Esophagus muscularis mucosa (tissue), 4 donors: ENCODE measurements around the gene VWA3A. TPM values are rescaled to one million over a fixed set of nuclear protein-coding genes. Genes with fewer than 3 reads are reported as not detected.
"Not testable (repeated sequence)": the region's sequence is repeated elsewhere in the genome, so short reads cannot be mapped to it uniquely, and the experiment has no call there.

Source experiments
- DNase-seq: peaks from one replicate; pipeline ENCODE4 v3.0.0-alpha.2; 2017; ENCODE audit errors: extremely low spot score
- H3K27ac ChIP-seq, 4 donors: fragments of 200-600 bp; sonication (generic); replicated peaks in 1 of 4; 1 replicate in 3 of 4; 2 replicates in 1 of 4; pipeline ENCODE4 v1.5.1; 2016 to 2019; ENCODE audit warnings: mild to moderate bottlenecking in 1 of 4
- H3K27me3 ChIP-seq, 4 donors: fragments of 200-600 bp; sonication (generic); one replicate each; pipeline versions ENCODE4 v1.5.1 to v1.6.0; 2016 to 2019
- H3K36me3 ChIP-seq, 4 donors: fragments of 200-600 bp; sonication (generic); one replicate each; pipeline ENCODE4 v1.5.1; 2016 to 2019
- H3K4me1 ChIP-seq, 4 donors: fragments of 200-600 bp; sonication (generic); one replicate each; pipeline ENCODE4 v1.5.1; 2016 to 2019
- H3K4me3 ChIP-seq, 4 donors: fragments of 200-600 bp; sonication (generic); 1 replicate in 2 of 4; 2 replicates in 2 of 4; pipeline ENCODE4 v1.5.1; 2016 to 2019; ENCODE audit warnings: mild to moderate bottlenecking in 4 of 4, moderate library complexity in 1 of 4
- H3K9me3 ChIP-seq, 4 donors: fragments of 200-600 bp; sonication (generic); 1 replicate in 3 of 4; 2 replicates in 1 of 4; pipeline ENCODE4 v1.5.1; 2016 to 2019
- CTCF ChIP-seq, 3 experiments: fragments of 200-600 bp in 2 of 3; fragments of 450-650 bp in 1 of 3; sonication (generic) in 2 of 3; IDR thresholded peaks; one replicate each; pipeline ENCODE4 v1.5.1; 2017 to 2019; ENCODE audit warnings: antibody characterized with exemption in 3 of 3, mild to moderate bottlenecking in 2 of 3, moderate library complexity in 1 of 3
- EP300 ChIP-seq: sonication (generic); formaldehyde crosslinking; IDR thresholded peaks from one replicate; pipeline ENCODE4 v1.6.1; 2017; ENCODE audit warnings: antibody characterized with exemption
- POLR2A ChIP-seq: fragments of 450-650 bp; IDR thresholded peaks from one replicate; pipeline ENCODE4 v1.6.1; 2017; ENCODE audit warnings: antibody characterized with exemption, moderate library complexity, mild to moderate bottlenecking, low read depth
- POLR2AphosphoS5 ChIP-seq, 2 donors: sonication (generic); formaldehyde crosslinking; IDR thresholded peaks; one replicate each; pipeline ENCODE4 v1.6.1; 2017; ENCODE audit warnings: antibody characterized with exemption in 2 of 2
- WGBS: methylation state at CpG from one replicate; pipeline ENCODE4 v1.1.5; 2018; 5-methylcytosine and 5-hydroxymethylcytosine counted together
- intact Hi-C: fragments of 100-400 bp; cut with DNase I; formaldehyde crosslinking; loops from one replicate; pipeline ENCODE4 v1.15.1; 2023
- total RNA-seq, 4 donors: library from RNA; depleted of rRNA; stranded (reverse); fragments of >200 nt; gene quantifications; one replicate each; pipeline versions ENCODE4 v1.1.0 to v1.2.1, GENCODE V29; 2016

The VWA3A gene
- total RNA-seq, 4 donors from 2014 or later, result 0.06 to 0.42 (median 0.17) TPM; not detected in 1

- 67% methylated on average over 3 of the region's 3 CpGs for WGBS
- peak; percentile 75 for DNase-seq
- Histone ChIP-seq H3K4me1 (peaks cover 4 to 14% (median 11%) of the 10 kb centered on the region in 4 donors), H3K9me3 (no peaks in the 10 kb centered on the region), H3K36me3 (no peaks in the 10 kb centered on the region), H3K27ac (no peak overlapping the region), H3K27me3 (peaks cover 0 to 6% (median 0%) of the 10 kb centered on the region in 4 donors), H3K4me3 (no peak overlapping the region)
- TF ChIP-seq POLR2AphosphoS5 (IDR thresholded peaks at IDR 0.05) (no peak), CTCF (IDR thresholded peaks at IDR 0.05) (no peak), POLR2A (no peak), EP300 (no peak)
- intact Hi-C loops, result no loop called here
These were observed 1.7 kb downstream of the VWA3A start for GRCh38 chr16:22093996-22094395.

DNA sequence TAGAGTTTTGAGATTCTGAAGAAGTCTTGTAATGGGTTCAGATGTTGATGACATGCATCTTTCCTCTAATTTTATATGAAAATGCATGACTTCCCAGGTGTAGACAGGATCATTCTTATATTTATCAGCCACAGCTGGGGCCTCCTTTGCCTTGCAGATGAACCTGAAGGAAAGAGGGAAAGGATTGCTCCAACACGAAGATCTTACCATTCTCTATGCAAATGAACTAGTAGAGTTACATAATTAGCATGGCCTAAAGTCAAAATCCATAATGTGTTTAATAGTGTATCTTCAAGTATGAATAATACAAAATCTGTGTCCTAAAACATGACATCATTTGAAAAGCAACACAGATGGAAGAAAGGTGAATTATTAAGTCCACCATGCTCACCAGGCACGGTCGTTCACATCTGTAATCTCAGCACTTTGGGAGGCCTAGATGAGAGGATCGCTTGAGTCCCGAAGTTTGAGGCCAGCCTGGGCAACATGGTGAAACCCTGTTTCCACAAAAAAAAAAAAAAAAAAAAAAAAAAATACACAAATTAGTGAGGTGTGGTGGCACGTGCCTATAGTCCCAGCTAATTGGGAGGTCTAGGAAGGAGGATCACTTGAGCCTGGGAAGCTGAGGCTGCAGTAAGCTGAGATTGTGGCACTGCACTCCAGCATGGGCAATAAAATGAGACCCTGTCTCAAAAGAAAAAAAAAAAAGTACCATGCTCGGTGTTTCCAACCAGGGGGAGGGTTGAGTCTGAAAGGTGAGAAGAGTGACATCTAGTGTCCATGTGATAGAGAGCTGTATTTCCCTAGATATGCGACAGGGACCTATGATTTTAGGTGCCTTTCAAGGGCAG is 6.3 kb downstream of the VWA3A start:
- intact Hi-C loops, result loop anchor here (5.0 kb wide), 1 partner anchor 96 kb away; the partner anchor contains the start of gene PDZD9
- no peak for TF ChIP-seq POLR2A
- peak; percentile 31 to 53 (median 40) for TF ChIP-seq CTCF (IDR thresholded peaks at IDR 0.05)
- DNase-seq, result no peak
- Histone ChIP-seq H3K27me3 (peaks cover 0 to 6% (median 0%) of the 10 kb centered on the region in 4 donors), H3K4me1 (peaks cover 0 to 5% (median 2%) of the 10 kb centered on the region in 4 donors), H3K27ac (no peak overlapping the region), H3K4me3 (no peak overlapping the region), H3K9me3 (no peaks in the 10 kb centered on the region), H3K36me3 (no peaks in the 10 kb centered on the region)
- WGBS, result 52% methylated on average over 8 of the region's 8 CpGs

GRCh38 chr16:22099256-22099975 is 7.1 kb downstream of the VWA3A start:
- Histone ChIP-seq H3K36me3 (no peaks in the 10 kb centered on the region), H3K27me3 (peaks cover 0 to 6% (median 0%) of the 10 kb centered on the region in 4 donors), H3K9me3 (no peaks in the 10 kb centered on the region), H3K27ac (no peak overlapping the region), H3K4me1 (peaks cover 0 to 5% (median 2%) of the 10 kb centered on the region in 4 donors), H3K4me3 (no peak overlapping the region)
- TF ChIP-seq POLR2AphosphoS5 (IDR thresholded peaks at IDR 0.05), result no peak
- intact Hi-C loops, result loop anchor here (5.0 kb wide), 1 partner anchor 97 kb away; the partner anchor contains the start of gene PDZD9
- DNase-seq, result peak; percentile 26
- 82% methylated on average over 7 of the region's 9 CpGs for WGBS

- whole genome bisulfite sequencing, result 89% methylated on average over 1 of the region's 1 CpG
- Histone ChIP-seq H3K9me3 (no peaks in the 10 kb centered on the region), H3K4me1 (peaks cover 0 to 5% (median 2%) of the 10 kb centered on the region in 4 donors), H3K27me3 (peaks cover 0 to 24% (median 0%) of the 10 kb centered on the region in 4 donors), H3K4me3 (no peak overlapping the region), H3K27ac (no peak overlapping the region), H3K36me3 (no peaks in the 10 kb centered on the region)
- no peak for DNase-seq
- TF ChIP-seq CTCF (IDR thresholded peaks at IDR 0.05) (no peak), POLR2A (no peak), POLR2AphosphoS5 (IDR thresholded peaks at IDR 0.05) (no peak), EP300 (no peak)
- intact Hi-C loops, result no loop called here
These were observed 11.1 kb downstream of the VWA3A start for GRCh38 chr16:22103441-22103840.

DNA sequence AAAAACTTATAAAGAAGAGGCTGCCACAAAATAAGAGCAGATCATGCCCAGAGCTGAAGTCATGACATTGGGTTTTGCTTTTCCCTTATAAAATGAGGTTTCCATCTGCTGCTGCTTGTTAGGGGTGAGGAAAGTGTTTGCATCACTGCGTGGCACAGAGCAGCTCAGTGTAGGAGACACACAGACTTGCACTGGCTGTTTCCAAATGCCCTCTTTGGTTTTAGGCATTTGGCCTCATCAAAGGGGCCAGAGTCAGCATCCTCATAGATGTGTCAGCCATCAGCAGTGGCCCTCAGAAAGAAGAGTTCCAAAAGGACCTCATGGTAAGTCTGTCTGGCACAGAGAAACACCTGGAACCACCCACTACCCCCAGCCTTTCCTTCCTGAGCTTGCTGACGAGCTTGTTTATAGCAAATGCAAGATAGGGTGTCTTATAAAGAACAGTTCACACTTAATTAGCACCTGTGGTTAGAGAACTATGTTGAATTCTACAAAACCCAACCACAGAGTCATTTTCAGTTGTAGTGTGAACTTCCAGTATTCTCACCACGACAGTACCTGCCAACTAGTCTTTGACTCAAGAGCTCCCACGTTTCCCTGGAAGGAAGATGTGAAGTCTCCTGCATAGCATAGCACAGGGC is 17.0 kb downstream of the VWA3A start:
- intact Hi-C loops, result no loop called here
- DNase-seq, result no peak
- no peaks in the 10 kb centered on the region for H3K36me3 ChIP-seq
- no peaks in the 10 kb centered on the region for H3K9me3 ChIP-seq
- no peak for TF ChIP-seq POLR2A
- no peak for TF ChIP-seq POLR2AphosphoS5 (IDR thresholded peaks at IDR 0.05)
- TF ChIP-seq CTCF (IDR thresholded peaks at IDR 0.05), result no peak
- TF ChIP-seq EP300, result no peak
- peaks cover 0 to 24% (median 0%) of the 10 kb centered on the region in 4 donors for H3K27me3 ChIP-seq
- 53% methylated on average over 4 of the region's 4 CpGs for WGBS
- H3K4me3 ChIP-seq, result no peak overlapping the region
- no peak overlapping the region for H3K27ac ChIP-seq
- no peaks in the 10 kb centered on the region for H3K4me1 ChIP-seq

DNA sequence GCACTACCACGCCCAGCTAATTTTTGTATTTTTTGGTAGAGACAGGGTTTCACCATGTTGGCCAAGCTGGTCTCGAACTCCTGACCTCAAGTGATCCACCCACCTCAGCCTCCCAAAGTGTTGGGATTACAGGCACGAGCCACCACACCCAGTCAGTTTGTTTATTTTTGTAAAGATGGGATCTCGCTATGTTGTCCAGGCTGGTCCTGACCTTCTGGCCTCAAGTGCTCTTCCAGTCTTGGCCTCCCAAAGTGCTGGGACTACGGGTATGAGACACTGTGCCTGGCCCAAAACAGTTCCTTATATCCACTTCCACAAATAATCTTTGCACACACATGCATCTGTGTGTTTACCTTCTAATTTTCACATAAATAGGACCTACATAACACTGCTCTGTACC is 19.3 kb downstream of the VWA3A start:
- H3K4me3 ChIP-seq, H3K9me3 ChIP-seq, H3K4me1 ChIP-seq, DNase-seq, intact Hi-C loops, H3K27ac ChIP-seq, H3K36me3 ChIP-seq: not testable (repeated sequence)
- WGBS, result 81% methylated on average over 5 of the region's 5 CpGs
- H3K27me3 ChIP-seq, result peaks cover 0 to 13% (median 0%) of the 10 kb centered on the region in 4 donors
